ENCODE results near the gene FGF5.
"Not testable (repeated sequence)": the region's sequence is repeated elsewhere in the genome, so short reads cannot be mapped to it uniquely, and the experiment has no call there.

FGF5 gene

DNA sequence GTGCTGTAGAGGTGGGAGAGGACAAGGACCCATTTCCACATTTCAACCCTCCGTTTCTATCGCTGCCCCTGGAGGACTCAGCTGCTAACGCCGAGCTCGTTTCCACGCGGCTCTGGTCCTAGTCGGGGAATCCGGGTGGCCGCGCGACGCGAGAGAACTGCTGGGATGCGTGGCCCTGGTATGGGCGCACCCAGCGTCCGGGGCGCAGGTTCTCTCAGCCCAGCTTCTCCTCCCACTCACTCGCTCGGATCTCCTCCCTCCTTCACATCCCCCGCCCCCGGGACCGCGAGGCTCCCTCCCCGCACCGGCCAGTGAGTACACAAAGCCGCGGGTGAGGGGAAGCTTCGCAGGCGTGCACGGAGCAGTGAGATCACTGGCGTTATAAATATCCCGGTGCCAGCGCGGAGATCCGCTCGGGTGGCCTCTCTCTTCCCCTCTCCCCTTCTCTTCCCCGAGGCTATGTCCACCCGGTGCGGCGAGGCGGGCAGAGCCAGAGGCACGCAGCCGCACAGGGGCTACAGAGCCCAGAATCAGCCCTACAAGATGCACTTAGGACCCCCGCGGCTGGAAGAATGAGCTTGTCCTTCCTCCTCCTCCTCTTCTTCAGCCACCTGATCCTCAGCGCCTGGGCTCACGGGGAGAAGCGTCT lies at the start of gene FGF5:
FGF5 (plus strand) TSS at position 412 of the 649 bp plus-strand sequence; CDS start at position 573, 161 bp downstream.
- no peak for DNase-seq

GRCh38 chr4:80219301-80220025 lies 47.0 kb upstream of the FGF5 start:
- no peak for DNase-seq

- no peak for DNase-seq
Measured at GRCh38 chr4:80220711-80221110, 45.8 kb upstream of the FGF5 start.

- no peak for DNase-seq
Measured at GRCh38 chr4:80221161-80221560, 45.3 kb upstream of the FGF5 start.

GRCh38 chr4:80225595-80225994 lies 40.9 kb upstream of the FGF5 start:
- DNase-seq: no peak

DNA sequence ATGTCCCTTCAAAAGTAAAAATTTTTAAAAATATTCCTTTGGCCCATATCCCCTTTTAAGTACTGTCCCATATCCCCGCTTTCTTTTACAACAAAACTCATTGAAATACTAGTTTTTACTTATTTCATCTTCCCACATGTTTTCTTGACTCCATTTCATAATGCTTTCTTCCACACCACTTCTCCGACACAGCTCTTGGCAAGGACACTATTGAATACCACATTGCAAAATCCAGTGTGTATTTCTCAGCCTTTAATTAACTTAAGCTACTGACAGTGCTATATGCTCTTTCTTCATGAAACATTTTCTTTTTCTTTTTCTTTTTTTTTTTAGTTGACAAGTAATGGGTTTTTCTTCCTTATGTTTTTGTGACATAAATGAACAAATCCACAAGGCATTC lies 40.4 kb upstream of the FGF5 start:
- no peak for DNase-seq

- DNase-seq: no peak
Measured at GRCh38 chr4:80228460-80228859, 38.0 kb upstream of the FGF5 start.

DNA sequence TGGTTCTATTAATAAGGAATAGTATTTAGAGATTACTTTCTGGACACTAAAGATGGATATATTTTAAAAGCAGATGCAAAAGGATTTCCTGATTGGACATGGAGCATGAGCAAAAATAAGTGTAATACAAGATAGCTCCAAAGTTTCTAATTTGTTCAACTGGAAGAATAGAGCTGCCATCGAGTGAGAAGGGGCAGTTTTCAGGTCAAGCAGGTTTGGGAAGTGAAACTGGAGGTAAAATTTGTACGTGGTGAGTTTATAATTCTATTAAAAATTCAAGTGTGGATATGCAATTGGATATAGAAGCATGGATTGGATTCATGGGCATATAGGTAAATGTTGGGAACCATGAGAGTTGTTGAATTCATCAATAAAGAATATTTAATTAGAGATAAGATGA lies 37.3 kb upstream of the FGF5 start:
- DNase-seq: no peak

DNA sequence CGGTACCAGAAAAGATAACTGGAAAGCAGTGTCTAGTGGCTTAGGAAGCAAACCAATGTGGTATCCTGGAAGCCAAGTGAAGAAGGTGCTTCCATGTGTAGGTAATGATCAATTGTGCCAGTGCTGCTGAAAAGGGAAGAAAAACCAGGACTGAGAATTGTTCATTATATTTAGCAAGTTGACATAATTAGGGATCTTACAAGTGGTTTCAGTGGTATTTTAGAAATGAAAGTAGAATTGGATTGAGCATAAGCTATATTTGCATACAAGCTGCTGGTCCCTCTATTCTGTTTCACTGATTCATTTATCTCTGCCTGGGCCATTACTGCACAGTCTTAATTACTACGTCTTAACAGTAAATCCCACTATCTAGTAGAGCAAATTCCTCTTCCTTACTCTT lies 36.9 kb upstream of the FGF5 start:
- no peak for DNase-seq

GRCh38 chr4:80231180-80231579 lies 35.3 kb upstream of the FGF5 start:
- no peak for DNase-seq

- no peak for DNase-seq
Measured at GRCh38 chr4:80232707-80233370, 33.6 kb upstream of the FGF5 start.

GRCh38 chr4:80233390-80233789 lies 33.1 kb upstream of the FGF5 start:
- DNase-seq: no peak

DNA sequence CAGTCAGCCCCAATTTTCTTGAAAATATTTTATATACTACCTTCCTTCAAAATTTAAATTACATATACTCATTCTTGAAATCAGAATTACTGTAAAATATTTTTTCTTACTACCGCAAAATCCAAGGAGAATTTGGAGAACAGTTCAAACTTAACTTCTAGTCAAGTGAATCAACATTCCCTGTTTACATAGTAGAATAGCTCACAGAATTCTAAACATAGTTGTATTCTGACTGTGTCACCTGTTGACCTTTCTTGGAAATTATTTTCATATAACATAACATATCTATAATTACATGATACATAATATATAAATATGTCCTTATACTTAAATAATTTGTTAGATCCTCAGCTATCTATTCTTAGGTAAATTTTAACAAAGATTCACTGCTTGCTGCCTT lies 31.0 kb upstream of the FGF5 start:
- no peak for DNase-seq

DNA sequence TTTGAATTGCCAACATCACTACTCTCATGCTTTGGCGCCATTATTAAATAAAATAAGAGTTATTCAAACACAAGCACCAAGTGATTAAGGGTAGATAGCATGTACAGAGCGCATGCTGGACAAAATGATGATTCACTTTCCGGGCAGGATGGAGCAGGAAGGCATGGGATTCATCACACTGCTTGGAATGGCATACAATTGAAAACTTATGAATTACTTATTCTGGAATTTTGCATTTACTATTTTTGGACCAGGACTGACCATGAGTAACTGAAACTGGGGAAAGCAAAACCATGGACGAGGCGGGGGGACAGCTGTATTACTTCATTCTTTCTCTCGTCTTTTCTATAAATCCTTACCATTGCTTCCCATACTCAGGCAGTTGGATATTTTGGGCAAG lies 28.5 kb upstream of the FGF5 start:
- no peak for DNase-seq

DNA sequence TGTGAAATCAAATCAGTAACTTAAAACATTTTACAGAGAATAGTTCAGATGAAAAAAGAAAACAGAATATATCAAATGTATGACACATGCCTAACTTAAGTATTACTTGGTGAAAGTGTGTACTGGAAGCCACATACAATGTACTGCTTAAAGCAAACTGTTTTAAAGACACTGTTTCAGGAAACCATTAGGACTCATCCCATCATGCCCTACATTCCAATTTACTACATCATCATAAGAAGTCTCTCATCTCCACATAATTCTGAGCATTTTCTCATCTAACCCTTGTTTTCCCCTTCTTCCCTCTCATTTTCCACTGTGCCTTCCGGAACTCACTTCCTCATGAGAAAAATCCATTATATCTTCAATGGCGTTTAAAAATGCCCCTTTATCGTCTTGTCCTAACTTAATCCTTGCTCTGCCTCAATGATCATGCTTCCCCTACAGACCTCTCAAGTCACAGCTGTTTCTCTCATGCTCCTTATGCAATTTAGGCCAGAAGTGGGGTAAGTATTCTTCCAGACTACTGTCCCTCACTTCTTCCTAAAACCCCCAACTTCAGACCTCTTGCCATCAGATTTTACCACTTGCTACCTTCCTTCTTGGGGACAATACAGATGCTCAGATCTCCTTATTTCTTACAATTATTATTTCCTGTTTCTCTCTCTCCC lies 26.8 kb upstream of the FGF5 start:
- no peak for DNase-seq

DNA sequence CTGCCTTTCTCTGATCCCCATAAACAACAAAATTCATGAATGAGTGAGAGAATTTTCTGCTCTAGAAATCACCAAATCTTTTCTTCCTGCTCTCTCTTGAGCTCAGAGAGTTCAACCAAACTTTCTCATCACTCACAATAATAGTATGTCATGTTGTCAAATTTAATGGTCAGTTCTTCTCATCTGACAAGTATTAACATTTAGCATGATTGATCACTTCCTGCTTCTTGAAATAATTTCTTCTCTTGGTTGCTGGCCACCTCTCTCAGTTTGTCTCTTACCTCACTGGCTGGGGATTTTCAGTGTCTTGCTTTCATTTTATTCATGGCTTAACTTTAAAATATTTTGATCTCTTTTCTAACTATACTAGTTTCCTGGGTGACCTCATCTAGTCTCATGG lies 25.5 kb upstream of the FGF5 start:
- DNase-seq: no peak

DNA sequence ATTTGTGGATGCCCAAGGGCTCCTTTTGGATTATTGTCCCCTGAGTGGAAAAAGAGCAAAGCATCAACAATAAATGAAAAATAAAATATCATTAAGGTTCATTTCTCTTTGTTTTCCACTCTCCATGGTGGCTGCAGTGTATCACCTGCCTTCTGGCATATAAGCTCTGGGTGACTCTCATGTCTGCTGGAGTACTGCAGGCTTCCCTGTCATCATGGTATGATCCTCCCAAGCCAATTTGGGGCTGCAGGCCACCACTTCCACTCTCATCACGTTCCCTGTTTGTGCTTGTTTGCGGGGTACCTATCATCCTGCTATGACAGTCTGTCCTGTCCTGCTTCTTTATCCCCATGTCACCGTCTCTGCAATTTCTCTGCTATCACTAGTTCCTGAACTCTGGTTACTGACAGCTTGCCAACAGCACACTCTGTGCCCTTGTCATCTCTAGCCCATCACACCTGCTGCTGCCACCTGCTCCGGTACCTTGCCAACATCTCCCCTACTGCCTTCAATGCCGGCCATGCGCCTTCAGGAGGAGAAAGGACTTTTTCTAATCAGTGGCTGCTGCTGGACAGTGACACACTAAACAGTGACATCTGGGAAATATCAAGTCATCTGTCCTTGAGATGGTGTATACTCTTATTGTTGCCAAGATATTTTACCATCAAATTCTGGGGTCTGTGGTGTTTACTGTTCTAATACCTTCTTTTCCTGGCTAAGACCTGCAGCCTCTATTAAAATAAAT lies 23.0 kb upstream of the FGF5 start:
- no peak for DNase-seq

- DNase-seq: not testable (repeated sequence)
Measured at GRCh38 chr4:80247484-80247883, 19.0 kb upstream of the FGF5 start.

GRCh38 chr4:80249144-80249543 lies 17.3 kb upstream of the FGF5 start:
- DNase-seq: no peak

DNA sequence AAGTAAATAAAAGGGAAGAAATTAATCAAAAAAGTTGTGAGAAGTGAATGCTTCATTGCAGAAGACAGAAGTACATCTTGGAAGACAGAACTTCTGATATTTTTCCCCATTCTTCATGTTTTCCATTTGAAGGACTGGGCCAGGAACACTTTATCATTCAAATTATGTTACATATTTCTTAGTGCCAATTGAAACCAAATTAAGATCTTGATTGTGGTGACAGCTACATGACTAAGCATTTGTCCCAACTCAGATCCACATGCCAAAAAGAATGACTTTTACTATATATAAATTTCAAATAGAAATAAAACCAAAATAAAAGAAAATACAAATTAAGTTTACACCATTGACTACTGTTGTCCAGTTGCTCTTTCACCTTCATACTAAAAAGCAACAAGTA lies 14.0 kb upstream of the FGF5 start:
- DNase-seq: no peak

DNA sequence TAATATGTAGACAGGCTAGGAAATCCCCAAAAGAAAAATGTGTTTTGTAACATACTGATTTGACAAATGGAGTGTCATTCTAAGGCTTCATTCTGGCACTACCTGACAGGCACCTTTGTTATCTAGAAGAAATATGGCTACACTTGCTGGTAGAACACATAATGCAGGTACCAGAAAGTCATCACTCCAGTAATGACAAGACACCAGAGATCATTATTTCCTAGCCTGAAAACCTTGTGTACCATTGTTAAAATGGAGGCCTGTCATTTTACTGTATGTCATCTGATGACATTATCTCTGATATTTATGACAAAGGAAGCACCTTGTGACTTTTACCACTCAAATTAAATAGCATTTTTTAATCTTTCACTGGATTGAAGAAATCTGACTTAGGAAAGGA lies 13.5 kb upstream of the FGF5 start:
- DNase-seq: no peak

GRCh38 chr4:80253510-80253909 lies 13.0 kb upstream of the FGF5 start:
- no peak for DNase-seq

DNA sequence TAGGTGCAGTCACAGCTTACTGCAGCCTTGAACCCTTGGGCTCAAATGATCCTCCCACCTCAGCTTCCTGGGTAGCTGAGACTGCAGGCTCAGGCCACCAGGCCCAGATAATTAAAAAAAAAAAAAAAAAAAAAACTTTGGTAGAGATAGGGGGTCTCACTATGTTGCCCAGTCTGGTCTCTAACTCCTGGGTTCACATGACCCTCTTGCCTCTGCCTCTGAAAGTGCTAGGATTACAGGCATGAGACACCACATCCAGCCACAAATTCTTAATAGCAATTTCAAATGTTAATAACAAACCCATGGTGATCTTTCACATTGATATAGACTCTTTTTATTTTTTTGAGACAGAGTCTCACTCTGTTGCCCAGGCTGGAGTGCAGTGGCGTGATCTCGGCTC lies 12.3 kb upstream of the FGF5 start:
- no peak for DNase-seq

All from activated CD4-positive, alpha-beta T cell treated with anti-CD3 and anti-CD28 coated beads, Interleukin-2, amount 50 U/mL, for 1 hour (primary cell).